Neutrophil (primary cell): Measurements from ENCODE around the gene S1PR2.
"Not testable (repeated sequence)": the region's sequence is repeated elsewhere in the genome, so short reads cannot be mapped to it uniquely, and the experiment has no call there.

Experiments used
- H3K27ac ChIP-seq: fragments of 200-600 bp; sonication (generic); 2 replicates; pipeline ENCODE4 v1.5.1; 2016; ENCODE audit warnings: mild to moderate bottlenecking, moderate library complexity
- H3K27me3 ChIP-seq: fragments of 200-600 bp; sonication (generic); 2 replicates; pipeline ENCODE4 v1.6.0; 2016; ENCODE audit warnings: mild to moderate bottlenecking
- H3K36me3 ChIP-seq: fragments of 200-600 bp; sonication (generic); 2 replicates; pipeline ENCODE4 v1.5.1; 2017
- H3K4me1 ChIP-seq, 2 experiments: fragments of 200-600 bp in 1 of 2; sonication (generic) in 1 of 2; 1 replicate in 1 of 2; 2 replicates in 1 of 2; pipeline versions ENCODE4 v1.5.1 to v1.6.1; 2013 to 2016; ENCODE audit warnings: low read depth in 1 of 2, low read length in 1 of 2, mild to moderate bottlenecking in 1 of 2, moderate library complexity in 1 of 2; ENCODE audit not compliant: control insufficient read depth in 1 of 2, insufficient read depth in 1 of 2
- H3K4me3 ChIP-seq, 2 experiments: fragments of 200-600 bp in 1 of 2; sonication (generic) in 1 of 2; 1 replicate in 1 of 2; 2 replicates in 1 of 2; pipeline ENCODE4 v1.5.1; 2013 to 2016; ENCODE audit warnings: low read depth in 1 of 2, low read length in 1 of 2, mild to moderate bottlenecking in 1 of 2, moderate library complexity in 1 of 2
- H3K9me3 ChIP-seq: fragments of 200-600 bp; sonication (generic); 2 replicates; pipeline ENCODE4 v1.5.1; 2016
- CTCF ChIP-seq: fragments of 200-600 bp; sonication (generic); IDR thresholded peaks from 2 replicates; pipeline ENCODE4 v1.5.1; 2016; ENCODE audit warnings: antibody characterized with exemption

Gene S1PR2

GRCh38 chr19:10182847-10183246 lies 48.3 kb downstream of the S1PR2 start:
- Histone ChIP-seq H3K27ac (no peak overlapping the region), H3K4me1 (no peaks in the 10 kb centered on the region), H3K9me3 (no peaks in the 10 kb centered on the region), H3K4me3 (no peak overlapping the region), H3K36me3 (peaks cover 44% of the 10 kb centered on the region), H3K27me3 (no peaks in the 10 kb centered on the region)
- TF ChIP-seq CTCF: no peak

- Histone ChIP-seq H3K27ac (no peak overlapping the region), H3K27me3 (no peaks in the 10 kb centered on the region), H3K9me3 (no peaks in the 10 kb centered on the region), H3K36me3 (peaks cover 48% of the 10 kb centered on the region), H3K4me1 (no peaks in the 10 kb centered on the region), H3K4me3 (no peak overlapping the region)
- no peak for TF ChIP-seq CTCF
These were observed 49.1 kb downstream of the S1PR2 start for GRCh38 chr19:10182076-10182475.

- no peak overlapping the region for H3K4me3 ChIP-seq
- TF ChIP-seq CTCF: no peak
- H3K9me3 ChIP-seq: no peaks in the 10 kb centered on the region
- no peaks in the 10 kb centered on the region for H3K27me3 ChIP-seq
- H3K27ac ChIP-seq: no peak overlapping the region
- no peaks in the 10 kb centered on the region for H3K4me1 ChIP-seq
- H3K36me3 ChIP-seq: peaks cover 55% of the 10 kb centered on the region
These were observed 50.7 kb downstream of the S1PR2 start for GRCh38 chr19:10180459-10180858.

GRCh38 chr19:10180024-10180423 lies 51.1 kb downstream of the S1PR2 start:
- H3K4me1 ChIP-seq, H3K27me3 ChIP-seq, H3K4me3 ChIP-seq, H3K9me3 ChIP-seq, H3K27ac ChIP-seq: not testable (repeated sequence)
- H3K36me3 ChIP-seq: peaks cover 57% of the 10 kb centered on the region

GRCh38 chr19:10173527-10173926 lies 57.6 kb downstream of the S1PR2 start:
- Histone ChIP-seq H3K9me3 (no peaks in the 10 kb centered on the region), H3K4me3 (no peak overlapping the region), H3K36me3 (peaks cover 72% of the 10 kb centered on the region), H3K27ac (no peak overlapping the region), H3K4me1 (no peaks in the 10 kb centered on the region), H3K27me3 (no peaks in the 10 kb centered on the region)
- no peak for TF ChIP-seq CTCF
